ENCODE measurements around the gene DAD1. TPM values are rescaled to one million over a fixed set of nuclear protein-coding genes. Genes with fewer than 3 reads are reported as not detected.

The DAD1 gene
- total RNA-seq, 2 donors from 2014 or later, result 109 to 236 TPM

- Histone ChIP-seq H3K4me1 (ENCODE audit: control insufficient read depth in 1 of 2, low read depth in 2 of 2) (peaks cover 16 to 33% of the 10 kb centered on the region in 2 donors), H3K36me3 (no peaks in the 10 kb centered on the region), H3K4me3 (no peak overlapping the region), H3K27ac (peak overlapping the region; percentile 53 to 62), H3K9me3 (no peaks in the 10 kb centered on the region), H3K27me3 (replicated peaks; ENCODE audit: insufficient read depth) (no peaks in the 10 kb centered on the region)
- ATAC-seq (ENCODE audit: insufficient number of reproducible peaks, low FRiP score, low read depth) (no peak), DNase-seq (ENCODE audit: low spot score) (no peak)
- TF ChIP-seq CTCF (IDR thresholded peaks at IDR 0.05), result no peak
Measured at GRCh38 chr14:22533057-22533704, 55.8 kb downstream of the DAD1 start.

DNA sequence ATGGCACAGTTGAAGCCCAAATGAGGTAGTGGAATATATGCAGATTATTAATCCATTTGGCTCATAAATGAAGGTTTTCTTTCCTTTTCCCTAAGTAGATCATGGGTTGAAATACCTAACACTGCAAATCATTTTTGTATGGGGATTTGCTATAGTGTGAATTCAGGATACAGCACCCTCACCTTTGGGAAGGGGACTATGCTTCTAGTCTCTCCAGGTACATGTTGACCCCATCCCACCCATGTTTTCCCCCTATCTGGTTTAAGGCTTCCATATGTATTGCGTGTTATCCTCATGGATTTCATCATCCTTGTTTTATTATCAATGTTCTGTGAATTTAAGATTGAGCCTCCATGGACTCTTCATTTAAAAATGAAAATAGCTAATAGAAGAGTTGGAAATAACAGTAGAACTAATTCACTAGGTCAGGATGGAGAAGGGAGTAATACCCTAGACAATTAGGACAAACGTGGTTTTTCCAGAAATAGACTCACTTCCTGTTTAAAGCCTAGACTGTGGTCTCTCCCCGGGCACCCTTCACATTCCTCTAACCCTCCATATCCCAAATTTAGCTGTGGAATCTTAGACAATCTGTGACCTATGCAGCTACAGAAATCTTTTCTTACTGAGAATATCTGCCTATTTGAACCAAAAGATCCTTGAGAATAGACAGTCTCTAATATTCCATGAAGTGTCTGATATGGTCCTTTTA, 56.5 kb downstream of the DAD1 start:
- Histone ChIP-seq H3K4me1 (ENCODE audit: control insufficient read depth in 1 of 2, low read depth in 2 of 2) (peaks cover 10 to 27% of the 10 kb centered on the region in 2 donors), H3K9me3 (no peaks in the 10 kb centered on the region), H3K27me3 (replicated peaks; ENCODE audit: insufficient read depth) (no peaks in the 10 kb centered on the region), H3K4me3 (no peak overlapping the region), H3K27ac (peak overlapping the region; percentile 53 to 62), H3K36me3 (no peaks in the 10 kb centered on the region)
- no peak for DNase-seq (ENCODE audit: low spot score)
- ATAC-seq (ENCODE audit: insufficient number of reproducible peaks, low FRiP score, low read depth), result no peak
- no peak for TF ChIP-seq CTCF (IDR thresholded peaks at IDR 0.05)

GRCh38 chr14:22531451-22532344, 57.3 kb downstream of the DAD1 start:
- DNase-seq (ENCODE audit: low spot score) (no peak), ATAC-seq (ENCODE audit: insufficient number of reproducible peaks, low FRiP score, low read depth) (no peak)
- no peaks in the 10 kb centered on the region for H3K27me3 ChIP-seq (replicated peaks; ENCODE audit: insufficient read depth)
- peaks cover 5 to 19% of the 10 kb centered on the region in 2 donors for H3K4me1 ChIP-seq (ENCODE audit: control insufficient read depth in 1 of 2, low read depth in 2 of 2)
- no peaks in the 10 kb centered on the region for H3K9me3 ChIP-seq
- no peaks in the 10 kb centered on the region for H3K36me3 ChIP-seq
- no peak for TF ChIP-seq CTCF (IDR thresholded peaks at IDR 0.05)
- H3K27ac ChIP-seq, result peak overlapping the region in 1 of 2 donors; percentile 53
- H3K4me3 ChIP-seq, result no peak overlapping the region

- no peak for TF ChIP-seq CTCF (IDR thresholded peaks at IDR 0.05)
- ATAC-seq (ENCODE audit: insufficient number of reproducible peaks, low FRiP score, low read depth) (no peak), DNase-seq (ENCODE audit: low spot score) (no peak)
- Histone ChIP-seq H3K4me1 (ENCODE audit: control insufficient read depth in 1 of 2, low read depth in 2 of 2) (peaks cover 5 to 13% of the 10 kb centered on the region in 2 donors), H3K36me3 (no peaks in the 10 kb centered on the region), H3K27ac (no peak overlapping the region), H3K27me3 (replicated peaks; ENCODE audit: insufficient read depth) (no peaks in the 10 kb centered on the region), H3K9me3 (no peaks in the 10 kb centered on the region), H3K4me3 (no peak overlapping the region)
Measured at GRCh38 chr14:22530127-22530526, 58.9 kb downstream of the DAD1 start.

DNA sequence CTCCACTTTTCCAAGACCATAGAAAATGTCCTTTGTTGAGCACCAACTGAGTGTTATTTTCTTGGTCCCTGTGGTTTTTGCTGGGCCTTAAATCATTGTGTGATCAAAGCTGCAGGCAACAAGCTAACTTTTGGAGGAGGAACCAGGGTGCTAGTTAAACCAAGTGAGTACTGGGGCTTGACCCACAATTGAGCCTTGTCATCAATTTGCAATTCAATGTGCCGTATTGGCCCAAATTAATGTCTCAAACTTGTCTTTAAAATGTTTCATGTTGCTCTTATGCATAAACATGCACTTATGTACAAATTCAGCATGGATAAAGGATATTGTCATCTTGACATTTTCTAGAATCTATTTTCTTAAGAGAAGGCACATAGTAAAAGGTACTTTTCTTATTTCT, 62.3 kb downstream of the DAD1 start:
- DNase-seq (ENCODE audit: low spot score) (no peak), ATAC-seq (ENCODE audit: insufficient number of reproducible peaks, low FRiP score, low read depth) (no peak)
- Histone ChIP-seq H3K4me3 (no peak overlapping the region), H3K36me3 (no peaks in the 10 kb centered on the region), H3K4me1 (ENCODE audit: control insufficient read depth in 1 of 2, low read depth in 2 of 2) (peaks cover 14 to 19% of the 10 kb centered on the region in 2 donors), H3K9me3 (no peaks in the 10 kb centered on the region), H3K27ac (no peak overlapping the region), H3K27me3 (replicated peaks; ENCODE audit: insufficient read depth) (no peaks in the 10 kb centered on the region)
- TF ChIP-seq CTCF (IDR thresholded peaks at IDR 0.05), result no peak

Data from thoracic aorta (tissue), 2 donors.